Mesendoderm (in vitro differentiated cells): ENCODE measurements around the gene SLC35E1.
A peak's percentile ranks its signal among the peaks of the same experiment; 100 is the strongest.

Experiments
- DNase-seq: peaks from one replicate; pipeline ENCODE4 v3.0.0; 2013
- H2AK5ac ChIP-seq: 2 replicates; pipeline ENCODE4 v1.6.1; 2013; ENCODE audit warnings: low read length, inconsistent platforms
- H2BK120ac ChIP-seq: 2 replicates; pipeline ENCODE4 v1.6.1; 2013; ENCODE audit warnings: low read depth, mild to moderate bottlenecking, low read length, moderate library complexity, mixed read lengths
- H2BK15ac ChIP-seq: replicated peaks from 2 replicates; pipeline ENCODE4 v1.6.1; 2013; ENCODE audit warnings: low read depth, mild to moderate bottlenecking, moderate library complexity
- H2BK5ac ChIP-seq: 2 replicates; pipeline ENCODE4 v1.6.1; 2013; ENCODE audit warnings: low read length, inconsistent platforms
- H3K18ac ChIP-seq: 2 replicates; pipeline ENCODE4 v1.6.1; 2013; ENCODE audit warnings: mild to moderate bottlenecking, low read length, mixed read lengths
- H3K23ac ChIP-seq: one replicate; pipeline ENCODE4 v1.6.1; 2013; ENCODE audit warnings: low read length
- H3K27ac ChIP-seq: 2 replicates; pipeline ENCODE4 v1.5.1; 2013; ENCODE audit warnings: low read depth, mild to moderate bottlenecking, inconsistent platforms, low read length, moderate library complexity
- H3K27me3 ChIP-seq: 2 replicates; pipeline ENCODE4 v1.6.1; 2013; ENCODE audit warnings: low read length, control low read depth, mild to moderate bottlenecking, inconsistent platforms; ENCODE audit not compliant: insufficient read depth, poor library complexity
- H3K36me3 ChIP-seq: 2 replicates; pipeline ENCODE4 v1.6.1; 2013; ENCODE audit warnings: low read length, inconsistent platforms; ENCODE audit not compliant: control insufficient read depth, insufficient read depth
- H3K4ac ChIP-seq: one replicate; pipeline ENCODE4 v1.6.1; 2013; ENCODE audit warnings: low read depth, mild to moderate bottlenecking, low read length, moderate library complexity
- H3K4me1 ChIP-seq: 2 replicates; pipeline ENCODE4 v1.6.1; 2013; ENCODE audit warnings: low read depth, low read length, inconsistent platforms; ENCODE audit not compliant: control insufficient read depth
- H3K4me2 ChIP-seq: 2 replicates; pipeline ENCODE4 v1.6.1; 2013; ENCODE audit warnings: low read length
- H3K4me3 ChIP-seq: 2 replicates; pipeline ENCODE4 v1.5.1; 2013; ENCODE audit warnings: mild to moderate bottlenecking, low read length
- H3K56ac ChIP-seq: one replicate; pipeline ENCODE4 v1.6.1; 2013; ENCODE audit warnings: low read length
- H3K79me1 ChIP-seq: 2 replicates; pipeline ENCODE4 v1.6.1; 2013; ENCODE audit warnings: low read length, inconsistent platforms
- H3K79me2 ChIP-seq: 2 replicates; pipeline ENCODE4 v1.6.1; 2013; ENCODE audit warnings: mild to moderate bottlenecking, low read length; ENCODE audit not compliant: control insufficient read depth, insufficient read depth
- H3K9ac ChIP-seq: 2 replicates; pipeline ENCODE4 v1.6.1; 2013; ENCODE audit warnings: low read length, inconsistent platforms
- H4K5ac ChIP-seq: one replicate; pipeline ENCODE4 v1.6.1; 2013; ENCODE audit warnings: low read length
- H4K8ac ChIP-seq: one replicate; pipeline ENCODE4 v1.6.1; 2013; ENCODE audit warnings: low read depth, mild to moderate bottlenecking, control low read depth, low read length, moderate library complexity
- WGBS: extraction: QIAGEN DNeasy Blood & Tissue Kit; methylation state at CpG from one replicate; pipeline ENCODE4 v1.1.7; 2013; ENCODE audit warnings: low lambda C conversion rate, missing lambda C conversion rate; ENCODE audit not compliant: insufficient coverage; ENCODE audit errors: extremely low coverage; 5-methylcytosine and 5-hydroxymethylcytosine counted together

The SLC35E1 gene

GRCh38 chr19:16590876-16591802 is 18.9 kb upstream of the SLC35E1 start:
- H2BK15ac ChIP-seq: no peak overlapping the region
- no peak for DNase-seq
- no peak overlapping the region for H3K9ac ChIP-seq
- H3K4me3 ChIP-seq: no peak overlapping the region
- H3K18ac ChIP-seq: no peak overlapping the region
- H3K79me2 ChIP-seq: peaks cover 84% of the 10 kb centered on the region
- no peak overlapping the region for H4K8ac ChIP-seq
- H3K79me1 ChIP-seq: peaks cover 67% of the 10 kb centered on the region
- H3K4me2 ChIP-seq: no peak overlapping the region
- no peak overlapping the region for H2AK5ac ChIP-seq
- no peak overlapping the region for H4K5ac ChIP-seq
- peaks cover 20% of the 10 kb centered on the region for H3K4me1 ChIP-seq
- no peak overlapping the region for H2BK120ac ChIP-seq
- no CpG with 5 or more reads among the region's 9 CpGs for WGBS
- H3K23ac ChIP-seq: no peak overlapping the region
- no peak overlapping the region for H3K56ac ChIP-seq
- H3K36me3 ChIP-seq: no peaks in the 10 kb centered on the region
- no peak overlapping the region for H3K27ac ChIP-seq
- no peak overlapping the region for H3K4ac ChIP-seq
- H2BK5ac ChIP-seq: no peak overlapping the region
- no peaks in the 10 kb centered on the region for H3K27me3 ChIP-seq

GRCh38 chr19:16589917-16590316 is 17.7 kb upstream of the SLC35E1 start:
- Histone ChIP-seq H3K18ac (no peak overlapping the region), H3K27ac (no peak overlapping the region), H3K23ac (no peak overlapping the region), H4K8ac (no peak overlapping the region), H3K4me2 (no peak overlapping the region), H3K79me1 (peaks cover 64% of the 10 kb centered on the region), H3K4me3 (no peak overlapping the region), H2BK5ac (no peak overlapping the region), H2AK5ac (no peak overlapping the region), H3K4me1 (peaks cover 20% of the 10 kb centered on the region), H4K5ac (no peak overlapping the region), H3K27me3 (no peaks in the 10 kb centered on the region), H3K36me3 (no peaks in the 10 kb centered on the region), H3K9ac (no peak overlapping the region), H3K79me2 (peaks cover 85% of the 10 kb centered on the region), H3K56ac (no peak overlapping the region), H2BK120ac (no peak overlapping the region), H3K4ac (no peak overlapping the region), H2BK15ac (no peak overlapping the region)
- no CpG with 5 or more reads among the region's 3 CpGs for WGBS
- DNase-seq: no peak

GRCh38 chr19:16588824-16589577 is 16.8 kb upstream of the SLC35E1 start:
- Histone ChIP-seq H3K79me2 (peaks cover 83% of the 10 kb centered on the region), H2BK15ac (no peak overlapping the region), H2BK5ac (no peak overlapping the region), H3K27ac (no peak overlapping the region), H2AK5ac (no peak overlapping the region), H3K36me3 (no peaks in the 10 kb centered on the region), H3K4me3 (no peak overlapping the region), H3K79me1 (peaks cover 60% of the 10 kb centered on the region), H3K4me1 (peaks cover 27% of the 10 kb centered on the region), H4K5ac (no peak overlapping the region), H3K9ac (no peak overlapping the region), H2BK120ac (no peak overlapping the region), H4K8ac (no peak overlapping the region), H3K18ac (no peak overlapping the region), H3K23ac (no peak overlapping the region), H3K56ac (no peak overlapping the region), H3K27me3 (no peaks in the 10 kb centered on the region), H3K4ac (no peak overlapping the region), H3K4me2 (no peak overlapping the region)
- no peak for DNase-seq
- no CpG with 5 or more reads among the region's 11 CpGs for WGBS

- Histone ChIP-seq H2BK15ac (no peak overlapping the region), H3K9ac (no peak overlapping the region), H3K23ac (no peak overlapping the region), H4K5ac (no peak overlapping the region), H3K27me3 (no peaks in the 10 kb centered on the region), H3K27ac (peak overlapping the region; percentile 7), H2BK120ac (no peak overlapping the region), H3K4me2 (no peak overlapping the region), H3K4me1 (peaks cover 27% of the 10 kb centered on the region), H3K4me3 (no peak overlapping the region), H3K79me1 (peaks cover 59% of the 10 kb centered on the region), H3K56ac (no peak overlapping the region), H4K8ac (no peak overlapping the region), H3K79me2 (peaks cover 82% of the 10 kb centered on the region), H3K18ac (no peak overlapping the region), H3K36me3 (no peaks in the 10 kb centered on the region), H2AK5ac (no peak overlapping the region), H3K4ac (no peak overlapping the region), H2BK5ac (no peak overlapping the region)
- WGBS: no CpG with 5 or more reads among the region's 26 CpGs
- no peak for DNase-seq
Observed at GRCh38 chr19:16587833-16588823, 15.9 kb upstream of the SLC35E1 start.

- H4K8ac ChIP-seq: no peak overlapping the region
- peak overlapping the region; percentile 16 for H3K23ac ChIP-seq
- H3K56ac ChIP-seq: peak overlapping the region; percentile 45
- no peak overlapping the region for H2BK120ac ChIP-seq
- peak overlapping the region; percentile 7 for H3K27ac ChIP-seq
- no CpG with 5 or more reads among the region's 20 CpGs for WGBS
- peak; percentile 45 for DNase-seq
- no peaks in the 10 kb centered on the region for H3K36me3 ChIP-seq
- peaks cover 23% of the 10 kb centered on the region for H3K4me1 ChIP-seq
- H2AK5ac ChIP-seq: no peak overlapping the region
- H2BK15ac ChIP-seq: no peak overlapping the region
- H3K79me1 ChIP-seq: peaks cover 57% of the 10 kb centered on the region
- no peak overlapping the region for H4K5ac ChIP-seq
- peaks cover 82% of the 10 kb centered on the region for H3K79me2 ChIP-seq
- H3K18ac ChIP-seq: no peak overlapping the region
- no peak overlapping the region for H3K4me3 ChIP-seq
- H3K9ac ChIP-seq: no peak overlapping the region
- no peak overlapping the region for H3K4me2 ChIP-seq
- H3K4ac ChIP-seq: no peak overlapping the region
- H2BK5ac ChIP-seq: no peak overlapping the region
- H3K27me3 ChIP-seq: no peaks in the 10 kb centered on the region
Observed at GRCh38 chr19:16586991-16587832, 15.0 kb upstream of the SLC35E1 start.
